ENCODE measurements around the gene EYS.
"Not testable (repeated sequence)": the region's sequence is repeated elsewhere in the genome, so short reads cannot be mapped to it uniquely, and the experiment has no call there.

EYS gene

GRCh38 chr6:63862486-63863198, 1844.4 kb downstream of the EYS start:
- no peak for DNase-seq

- DNase-seq = no peak
Observed at GRCh38 chr6:63859528-63859927, 1847.5 kb downstream of the EYS start.

- DNase-seq = no peak
Observed at GRCh38 chr6:63858691-63859090, 1848.3 kb downstream of the EYS start.

- DNase-seq = no peak
Observed at GRCh38 chr6:63856271-63856670, 1850.8 kb downstream of the EYS start.

- no peak for DNase-seq
Observed at GRCh38 chr6:63844287-63844686, 1862.7 kb downstream of the EYS start.

- no peak for DNase-seq
Observed at GRCh38 chr6:63839485-63839884, 1867.5 kb downstream of the EYS start.

GRCh38 chr6:63828678-63829077, 1878.3 kb downstream of the EYS start:
- DNase-seq = not testable (repeated sequence)

- DNase-seq = no peak
Observed at GRCh38 chr6:63824722-63825121, 1882.3 kb downstream of the EYS start.

- DNase-seq = no peak
Observed at GRCh38 chr6:63821442-63821841, 1885.6 kb downstream of the EYS start.

GRCh38 chr6:63819831-63820230, 1887.2 kb downstream of the EYS start:
- DNase-seq = no peak

GRCh38 chr6:63817492-63818050, 1889.5 kb downstream of the EYS start:
- no peak for DNase-seq

GRCh38 chr6:63816982-63817436, 1890.0 kb downstream of the EYS start:
- DNase-seq = no peak

GRCh38 chr6:63816401-63816981, 1890.5 kb downstream of the EYS start:
- no peak for DNase-seq

GRCh38 chr6:63814459-63814858, 1892.6 kb downstream of the EYS start:
- no peak for DNase-seq

- DNase-seq = no peak
Observed at GRCh38 chr6:63813566-63814120, 1893.4 kb downstream of the EYS start.

GRCh38 chr6:63808576-63808975, 1898.5 kb downstream of the EYS start:
- DNase-seq = no peak

- no peak for DNase-seq
Observed at GRCh38 chr6:63807056-63807455, 1900.0 kb downstream of the EYS start.

GRCh38 chr6:63806573-63806913, 1900.5 kb downstream of the EYS start:
- DNase-seq = no peak

GRCh38 chr6:63805808-63806572, 1901.0 kb downstream of the EYS start:
- no peak for DNase-seq

- DNase-seq = no peak
Observed at GRCh38 chr6:63805345-63805744, 1901.7 kb downstream of the EYS start.

- no peak for DNase-seq
Observed at GRCh38 chr6:63804381-63804956, 1902.6 kb downstream of the EYS start.

GRCh38 chr6:63803371-63803770, 1903.7 kb downstream of the EYS start:
- DNase-seq = no peak

- DNase-seq = no peak
Observed at GRCh38 chr6:63802606-63803206, 1904.3 kb downstream of the EYS start.
